NCI-H2029 (cell line): ENCODE results near the gene FOXL2.

Source experiments
- DNase-seq: peaks from one replicate; lab custom pipeline; 2025; lab: John Stamatoyannopoulos, UW

FOXL2 gene

DNA sequence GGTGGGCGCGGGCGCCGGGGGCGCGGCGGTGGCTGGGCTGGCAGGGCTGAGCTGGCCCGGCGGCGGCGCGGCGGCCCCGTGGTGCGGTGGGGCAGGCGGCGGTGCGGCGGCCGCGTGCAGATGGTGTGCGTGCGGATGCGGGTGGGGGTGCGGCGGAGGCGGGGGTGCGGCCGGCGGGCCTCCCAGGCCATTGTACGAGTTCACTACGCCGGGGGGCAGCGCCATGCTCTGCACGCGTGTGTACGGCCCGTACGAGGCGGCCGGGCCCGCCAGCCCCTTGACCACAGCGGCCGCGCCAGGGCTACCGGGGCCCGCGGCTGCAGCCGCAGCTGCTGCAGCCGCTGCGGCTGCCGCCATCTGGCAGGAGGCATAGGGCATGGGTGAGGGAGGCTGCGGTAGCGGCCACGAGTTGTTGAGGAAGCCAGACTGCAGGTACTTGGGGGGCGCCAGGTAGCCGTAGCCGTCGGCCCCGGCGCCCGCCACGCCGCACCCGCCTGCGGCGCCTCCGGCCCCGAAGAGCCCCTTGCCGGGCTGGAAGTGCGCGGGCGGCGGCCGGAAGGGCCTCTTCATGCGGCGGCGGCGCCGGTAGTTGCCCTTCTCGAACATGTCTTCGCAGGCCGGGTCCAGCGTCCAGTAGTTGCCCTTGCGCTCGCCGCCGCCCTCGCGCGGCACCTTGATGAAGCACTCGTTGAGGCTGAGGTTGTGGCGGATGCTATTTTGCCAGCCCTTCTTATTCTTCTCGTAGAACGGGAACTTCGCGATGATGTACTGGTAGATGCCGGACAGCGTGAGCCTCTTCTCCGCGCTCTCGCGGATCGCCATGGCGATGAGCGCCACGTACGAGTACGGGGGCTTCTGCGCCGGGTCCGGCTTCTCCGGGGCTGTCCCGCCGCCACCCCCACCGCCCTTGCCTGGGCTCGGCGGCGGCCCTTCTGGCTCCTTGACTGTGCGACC lies 951 bp downstream of the FOXL2 start:
- no peak for DNase-seq

DNA sequence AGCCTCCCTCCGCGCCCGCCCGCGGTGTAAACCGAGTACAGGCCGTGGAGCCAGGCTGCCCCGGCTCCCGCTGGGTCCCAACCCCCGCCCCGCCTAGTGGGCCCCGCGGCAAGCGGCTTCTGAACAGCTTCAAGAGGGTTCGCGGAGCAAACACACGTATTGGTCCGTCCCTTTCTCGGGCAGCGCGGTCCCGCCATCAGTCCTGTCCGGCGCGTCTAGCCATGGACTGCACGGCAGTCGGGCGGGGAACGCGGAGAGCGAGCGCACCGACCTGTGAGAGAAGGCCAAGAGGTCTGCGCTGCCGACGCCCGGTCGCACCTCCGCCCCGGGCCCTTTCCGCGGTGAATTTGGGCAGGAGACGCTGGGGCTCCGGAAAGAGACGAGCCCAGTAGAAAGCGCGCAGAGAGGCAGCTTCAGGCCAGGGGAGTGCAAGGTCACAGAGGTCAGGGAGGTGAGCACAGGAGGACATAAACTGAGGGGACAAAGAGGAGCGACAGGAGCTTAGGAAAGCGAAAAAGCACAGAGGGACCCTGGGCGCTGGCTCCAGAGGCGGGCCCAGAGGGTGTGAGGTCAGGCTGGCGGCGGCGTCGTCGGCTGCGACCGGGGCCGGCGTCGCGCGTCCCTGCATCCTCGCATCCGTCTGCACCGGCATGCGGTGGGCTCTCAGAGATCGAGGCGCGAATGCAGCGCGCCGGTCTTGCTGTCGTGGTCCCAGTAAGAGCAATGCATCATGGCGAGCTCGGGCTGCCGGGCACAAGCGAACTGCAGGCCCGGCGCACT lies 1.8 kb downstream of the FOXL2 start:
- DNase-seq = no peak

DNA sequence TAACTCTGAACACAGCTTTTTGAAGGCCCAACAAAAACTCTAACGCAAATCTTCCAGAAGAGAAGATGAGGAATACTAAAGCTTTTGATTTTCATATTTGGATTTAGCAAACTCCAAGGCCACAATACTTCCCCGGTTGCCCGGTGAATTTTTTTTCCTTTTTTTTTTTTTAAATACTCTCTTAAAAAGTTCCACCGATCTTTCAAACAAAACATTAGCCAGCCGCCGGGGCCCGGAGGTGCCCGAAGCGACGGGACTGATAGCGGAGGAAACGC lies 2.3 kb downstream of the FOXL2 start:
- no peak for DNase-seq

DNA sequence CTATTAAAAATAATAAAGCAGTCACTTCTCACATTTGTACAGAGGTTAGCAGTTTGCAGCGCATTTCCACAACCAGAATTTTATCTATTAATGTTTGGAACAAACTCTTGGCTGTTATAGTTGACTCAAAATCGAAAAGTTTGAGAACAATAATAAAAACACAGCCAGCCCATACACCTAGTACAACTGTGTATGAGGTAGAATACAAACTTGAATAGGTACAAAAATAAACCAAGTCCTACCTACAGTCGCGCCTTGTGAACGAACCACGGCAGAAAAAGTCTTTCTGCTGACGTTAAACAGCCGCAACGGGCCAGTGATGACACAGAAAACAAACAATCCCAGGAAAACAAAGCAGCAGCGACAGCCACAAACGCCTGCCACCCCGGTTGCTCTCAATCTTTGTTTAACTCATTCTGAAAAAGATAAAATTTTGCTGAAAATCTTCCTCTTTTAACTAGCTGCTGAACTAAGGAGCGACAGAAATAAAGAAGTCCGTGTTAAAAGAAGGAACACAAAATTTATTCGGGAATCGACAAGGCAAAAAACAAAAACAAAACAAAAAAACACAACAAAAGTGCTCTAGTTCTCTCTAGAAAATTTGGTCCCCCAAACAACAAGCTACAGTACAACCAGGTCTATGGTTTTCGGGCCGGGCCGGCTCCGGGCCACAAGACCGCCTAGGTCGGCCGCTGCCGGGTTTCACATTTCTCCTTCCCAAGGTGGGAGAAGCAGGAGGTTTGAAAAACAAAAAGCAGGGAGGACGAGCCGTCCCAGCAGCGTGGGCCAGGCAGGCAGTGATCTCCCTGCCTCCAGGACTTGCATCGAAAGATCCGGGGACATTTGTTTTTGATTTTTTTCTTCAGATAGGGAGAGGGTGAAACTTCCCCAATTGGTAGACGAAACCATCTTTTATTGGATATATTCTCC lies 2.9 kb downstream of the FOXL2 start:
- DNase-seq = no peak

DNA sequence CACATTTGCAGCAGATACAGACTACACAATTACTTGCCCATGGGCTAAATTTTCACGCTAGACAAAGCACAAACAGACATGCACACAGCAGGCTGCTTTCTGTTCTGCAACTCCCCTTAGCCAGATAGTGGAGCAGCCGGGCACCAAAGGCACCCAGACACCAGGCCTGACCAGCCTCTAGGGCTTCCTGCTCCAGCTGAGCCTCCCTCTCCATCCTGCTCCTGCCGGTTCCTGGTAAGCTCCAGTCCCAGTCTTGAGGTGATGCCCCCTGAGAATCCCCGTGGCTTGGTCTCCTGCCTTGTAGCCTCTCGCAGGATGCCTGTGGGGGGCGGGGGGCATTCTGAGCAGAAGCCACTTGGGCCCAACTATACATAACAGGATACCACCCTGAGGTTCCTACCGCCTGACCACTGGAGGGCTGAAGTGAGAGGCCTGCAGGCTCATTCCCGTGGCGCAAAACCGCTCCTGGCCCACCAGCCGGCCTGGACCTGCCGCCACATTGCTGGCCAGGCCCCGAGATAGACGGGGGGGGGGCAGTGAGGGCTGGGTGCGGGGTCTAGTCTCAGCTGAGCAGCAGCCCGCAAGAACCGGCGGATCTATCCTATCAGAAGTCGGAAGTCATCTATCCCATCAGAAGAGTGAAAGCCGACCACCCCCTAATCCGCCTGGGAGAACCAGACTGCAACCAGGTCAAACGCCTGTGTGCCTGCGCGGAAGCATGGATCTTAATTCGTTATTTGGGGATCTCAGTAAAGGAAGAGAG lies 3.9 kb downstream of the FOXL2 start:
- no peak for DNase-seq

DNA sequence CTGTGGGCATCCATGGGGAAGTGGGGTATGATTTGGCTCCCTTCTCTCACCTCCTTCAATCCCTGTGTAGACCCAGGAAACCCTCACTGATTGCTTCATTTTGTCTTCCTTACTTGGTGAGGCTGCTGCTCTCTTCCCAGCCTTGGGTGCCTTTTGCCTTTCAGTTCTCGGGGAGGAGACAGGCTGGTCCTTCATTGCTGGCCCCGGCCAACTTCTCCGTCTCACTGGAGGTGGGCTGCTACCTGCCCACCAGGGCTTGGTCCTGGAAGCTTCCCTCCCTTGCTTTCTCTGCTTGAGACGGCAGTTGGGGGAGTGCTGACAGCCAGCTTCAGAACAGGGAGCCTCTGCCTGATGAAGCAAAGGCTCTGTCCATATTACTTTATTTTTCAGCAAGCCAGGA lies 4.7 kb downstream of the FOXL2 start:
- DNase-seq = no peak

DNA sequence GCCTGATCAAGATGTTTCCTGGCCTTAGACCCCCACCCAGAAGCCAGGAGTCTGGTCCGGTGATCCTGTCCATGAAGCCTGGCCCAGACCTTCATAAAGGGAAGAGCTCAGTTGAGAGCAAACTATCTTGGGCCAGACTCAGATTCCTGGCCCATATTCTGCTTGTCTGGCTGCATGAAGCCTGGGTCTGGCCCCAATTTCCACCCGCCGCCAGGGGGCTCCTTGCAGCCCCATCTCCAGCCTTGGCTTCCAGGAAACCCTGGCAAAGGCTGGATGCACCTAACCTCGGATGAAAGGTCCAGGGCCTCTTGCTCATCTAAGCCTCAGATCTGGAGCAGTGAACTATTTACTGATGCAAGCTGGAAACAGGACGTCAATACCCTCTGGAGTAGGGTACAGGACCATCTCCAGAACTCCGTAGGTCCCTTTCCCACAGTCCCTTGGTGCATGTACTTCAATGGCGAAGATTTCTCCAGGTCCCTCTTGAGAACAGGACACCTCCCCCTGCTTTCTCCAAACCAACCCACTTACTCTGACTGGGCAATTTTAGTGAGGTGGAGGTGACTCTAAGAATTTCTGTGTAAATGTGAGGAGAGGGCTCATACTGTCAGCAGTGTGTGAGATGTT lies 5.6 kb downstream of the FOXL2 start:
- DNase-seq = no peak

DNA sequence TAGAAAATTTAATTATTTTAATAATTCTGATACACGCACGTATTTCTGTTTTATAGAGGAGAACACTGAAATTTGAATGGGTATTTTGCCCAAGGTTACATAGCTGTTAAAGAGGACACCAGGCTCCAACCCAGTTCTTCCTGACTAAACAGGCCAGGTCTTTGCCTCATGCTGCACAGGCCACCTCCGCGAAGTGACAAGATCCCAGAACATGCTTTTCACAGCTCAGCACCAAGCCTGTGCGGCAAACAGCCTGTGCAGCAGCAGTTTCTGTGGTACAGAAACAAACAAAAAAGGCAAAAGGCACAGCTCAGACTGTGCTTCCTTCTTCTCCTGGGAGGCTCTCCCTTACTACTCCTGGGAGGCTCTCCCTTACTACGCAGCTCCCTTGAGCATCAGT lies 6.5 kb downstream of the FOXL2 start:
- no peak for DNase-seq

DNA sequence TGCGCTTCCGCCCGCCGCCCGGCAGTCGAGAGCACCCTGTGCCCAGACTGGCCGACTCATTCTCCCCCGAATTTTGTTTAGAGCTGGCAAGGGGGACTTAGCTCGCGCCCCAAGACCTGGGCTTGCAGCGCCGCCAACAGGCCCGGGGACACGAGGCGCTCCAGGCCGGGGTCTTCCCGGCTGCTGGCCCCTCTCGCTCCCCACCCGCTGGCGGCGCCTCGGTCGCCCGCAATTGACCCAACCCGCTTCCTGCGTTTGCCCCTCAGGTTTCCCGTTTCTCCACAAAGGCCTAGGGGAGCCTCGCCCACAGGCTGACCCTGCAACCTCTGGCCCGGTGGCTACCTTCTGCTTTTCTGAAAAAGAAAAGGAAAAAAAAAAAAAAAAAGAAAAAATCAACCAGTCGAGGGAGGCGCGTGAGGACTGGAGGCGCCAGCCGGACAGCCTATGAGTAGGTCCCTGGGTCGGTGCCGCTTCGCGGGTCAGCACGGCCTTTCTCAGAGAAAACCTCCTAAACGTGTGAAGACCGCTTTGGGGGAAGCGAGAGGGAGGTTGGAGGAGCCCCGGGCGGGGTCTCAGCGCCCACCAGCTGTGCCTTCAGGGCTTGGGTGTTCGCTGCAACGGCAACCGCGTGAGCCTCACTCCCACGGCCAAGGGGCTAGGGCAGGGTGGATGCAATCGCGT lies 7.2 kb downstream of the FOXL2 start:
- no peak for DNase-seq

DNA sequence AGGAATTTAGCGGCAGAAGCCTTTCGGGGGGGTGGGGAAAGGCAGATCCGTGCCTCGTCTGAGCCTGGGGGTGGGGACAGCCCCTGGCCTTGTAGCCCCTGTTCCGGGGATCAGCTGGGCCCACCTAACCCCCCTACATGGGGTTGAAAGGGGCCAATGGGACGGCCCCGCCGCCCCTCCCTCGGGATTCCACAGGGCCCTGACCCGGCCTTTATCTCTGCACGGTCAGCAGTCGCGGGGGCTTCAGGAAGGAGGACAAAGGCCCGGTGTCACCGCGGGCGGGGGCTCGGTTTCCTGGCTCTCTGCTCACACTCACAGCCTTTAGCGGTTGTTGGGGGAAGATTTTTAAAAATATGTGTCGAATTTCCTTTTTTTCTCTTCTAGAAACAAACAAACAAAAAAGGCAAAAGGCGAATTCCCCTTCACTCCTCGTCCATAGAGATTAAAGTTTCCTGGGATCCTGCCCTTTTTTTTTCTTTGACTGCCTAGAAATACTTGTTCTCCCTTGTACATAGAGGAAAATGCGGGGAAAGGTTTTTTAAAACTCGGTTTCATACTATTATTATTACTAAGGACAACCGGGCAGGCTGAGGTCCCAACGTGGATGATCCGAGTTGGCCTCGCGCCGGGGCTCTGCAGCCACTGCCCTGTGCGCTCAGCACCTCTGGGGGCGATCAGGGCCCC lies 7.9 kb downstream of the FOXL2 start:
- no peak for DNase-seq

DNA sequence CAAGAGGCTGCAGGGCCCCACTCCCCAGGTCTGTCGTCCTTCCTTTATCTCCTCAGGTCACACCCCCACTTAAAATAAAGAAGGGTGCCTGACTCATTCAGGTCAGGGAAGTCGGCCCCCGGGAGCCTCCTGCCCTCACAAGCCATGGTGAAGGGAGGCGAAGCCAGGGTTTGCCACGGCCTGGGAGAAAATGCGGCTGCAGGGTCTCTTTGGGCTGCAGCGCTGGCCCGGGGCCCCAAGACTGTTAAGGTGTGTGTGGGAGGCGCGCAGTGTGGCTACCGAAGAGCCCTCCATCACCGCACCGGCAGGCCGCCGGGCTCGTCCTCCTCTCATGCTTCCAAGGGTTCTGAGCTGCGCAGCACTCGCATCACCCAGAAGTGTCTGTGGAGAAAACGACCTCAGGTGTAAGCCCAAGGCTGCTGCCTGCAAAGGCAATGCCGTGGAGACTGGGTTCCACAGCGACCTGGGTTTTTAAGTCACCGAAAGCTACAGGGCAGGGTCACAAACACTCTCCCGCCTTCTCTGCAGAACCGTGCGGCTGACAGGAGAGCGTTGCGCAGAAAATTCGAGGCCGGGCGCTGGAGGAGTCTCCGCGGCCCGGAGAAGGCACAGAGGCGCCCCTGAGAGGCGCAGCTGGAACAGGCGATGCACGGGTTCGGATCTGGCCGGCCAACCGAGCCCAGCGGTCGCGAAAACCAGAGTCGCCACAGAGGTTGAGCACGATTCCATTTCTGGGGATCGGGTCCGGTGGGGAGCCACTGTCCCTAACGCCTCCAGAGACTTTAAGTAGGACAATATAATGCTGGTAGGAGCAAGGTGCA lies 8.7 kb downstream of the FOXL2 start:
- no peak for DNase-seq

DNA sequence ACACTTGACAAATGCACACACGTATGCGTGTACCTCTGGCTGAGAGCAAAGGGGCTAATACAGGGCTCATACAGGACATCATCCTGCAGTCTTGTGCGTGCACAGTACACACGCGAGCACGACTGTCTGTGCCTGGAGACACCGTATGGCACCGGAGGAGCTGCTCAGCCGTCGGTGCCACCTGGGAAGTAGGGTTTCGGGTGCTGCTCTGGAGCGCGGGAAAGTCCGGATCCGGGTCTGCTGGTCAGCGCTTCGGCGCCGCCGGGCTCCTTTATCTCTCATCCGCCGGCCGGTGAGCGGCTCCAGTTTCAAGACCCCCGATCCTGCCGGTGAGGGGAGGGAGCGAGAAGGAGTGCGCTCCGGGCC lies 9.3 kb downstream of the FOXL2 start:
- DNase-seq = no peak

DNA sequence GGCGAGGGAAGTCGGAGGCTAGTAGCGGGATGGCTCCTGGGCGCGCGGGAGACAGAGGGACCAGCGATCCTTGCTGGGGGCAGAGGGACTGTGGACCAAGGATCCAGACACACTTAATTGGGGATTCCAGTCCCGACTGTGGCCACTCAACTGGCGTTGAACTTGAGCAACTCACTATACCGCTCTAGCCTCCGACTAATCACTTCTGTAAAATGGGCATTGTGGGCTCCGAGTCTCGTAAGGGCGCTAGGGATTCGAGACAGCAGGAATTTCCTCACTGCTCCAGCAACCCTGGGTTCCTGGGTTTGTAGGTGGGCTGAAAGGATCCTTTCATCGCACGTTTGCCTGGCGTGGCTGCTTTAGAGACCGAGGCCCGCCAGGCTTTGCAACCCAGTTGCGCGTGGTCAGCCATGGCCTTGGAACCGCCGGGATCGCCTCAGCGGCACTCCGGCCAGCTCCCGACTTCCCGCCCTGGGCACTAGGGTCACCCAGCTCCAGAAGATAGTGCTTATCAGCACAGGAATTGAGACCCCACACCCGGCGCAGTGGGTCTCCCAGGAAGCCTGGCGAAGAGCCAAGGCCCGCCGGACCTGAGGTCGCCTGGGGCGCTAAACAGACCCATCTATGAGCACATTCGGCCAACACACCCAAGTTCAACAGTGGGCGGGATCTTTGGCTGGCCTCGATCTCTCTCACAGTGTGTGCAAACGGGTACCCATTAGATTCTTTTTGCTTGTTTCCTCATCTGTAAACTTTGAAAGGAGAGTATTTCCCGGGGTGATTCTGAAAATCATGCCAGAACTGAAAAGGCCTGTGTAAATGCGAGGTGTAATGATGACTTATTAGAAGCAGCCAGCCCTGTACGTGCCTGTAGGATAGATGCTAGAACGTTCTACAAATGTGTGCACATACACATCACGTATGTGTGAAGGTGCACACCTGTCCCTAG lies 9.9 kb downstream of the FOXL2 start:
- no peak for DNase-seq

DNA sequence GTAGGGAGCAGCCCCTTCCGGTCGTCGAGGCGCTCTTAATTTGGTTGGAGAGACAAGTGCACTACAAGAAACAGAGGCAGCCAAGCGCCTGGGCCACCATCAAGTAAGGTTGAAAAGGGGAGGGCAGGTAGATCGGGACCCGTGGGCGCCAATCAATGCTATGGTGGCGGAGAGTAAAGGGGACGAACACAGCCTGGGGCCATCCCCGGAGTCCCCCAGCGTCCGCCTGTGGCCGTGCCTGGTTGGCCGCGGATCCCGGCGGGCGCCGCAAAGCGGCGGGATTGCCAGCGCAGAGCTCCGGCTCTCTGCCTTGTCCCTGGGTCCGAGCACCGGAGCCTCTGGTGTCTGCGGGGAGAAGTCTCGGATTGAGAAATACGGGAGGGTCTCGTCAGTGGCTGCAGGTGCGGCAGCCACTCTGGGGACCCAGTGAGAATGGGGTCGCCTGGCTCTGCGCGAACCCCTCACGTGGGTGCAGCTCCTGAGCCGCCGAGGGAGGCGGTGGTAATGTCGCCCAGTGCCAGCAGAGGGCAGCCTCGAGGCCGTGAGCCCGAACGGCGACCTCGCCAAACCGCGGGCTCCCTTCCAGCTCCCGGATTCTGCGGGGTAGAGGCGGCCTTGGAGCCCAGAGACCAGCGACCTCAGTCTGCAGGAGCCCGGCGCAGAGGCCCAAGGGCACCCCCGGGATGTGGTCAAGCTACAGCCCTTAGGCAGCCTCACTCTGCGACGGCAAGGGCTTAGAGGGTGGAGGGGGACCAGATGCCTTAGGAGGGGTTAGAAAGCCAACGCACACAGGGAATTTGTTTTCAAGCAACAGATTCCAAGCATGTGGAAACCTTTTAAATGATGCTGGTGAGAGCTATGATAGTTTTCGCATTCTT lies 10.8 kb downstream of the FOXL2 start:
- DNase-seq = peak; percentile 24

DNA sequence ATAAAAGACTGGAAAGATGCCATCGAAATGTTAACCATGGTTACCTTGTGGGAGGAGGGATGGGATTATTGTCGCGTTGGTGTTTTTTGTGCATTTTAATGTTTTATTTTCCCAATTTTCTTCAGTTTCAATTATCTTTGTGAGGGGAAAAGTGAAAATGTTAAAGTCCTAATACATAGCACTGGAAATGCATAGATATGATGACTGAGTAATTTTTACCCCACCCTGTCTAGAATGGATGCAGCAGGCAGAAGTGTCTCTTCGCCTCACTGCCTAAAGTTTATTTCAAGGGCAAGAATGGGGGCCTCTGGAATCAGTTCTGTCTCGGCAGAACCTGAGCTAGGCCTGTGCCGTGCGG lies 11.5 kb downstream of the FOXL2 start:
- no peak for DNase-seq

DNA sequence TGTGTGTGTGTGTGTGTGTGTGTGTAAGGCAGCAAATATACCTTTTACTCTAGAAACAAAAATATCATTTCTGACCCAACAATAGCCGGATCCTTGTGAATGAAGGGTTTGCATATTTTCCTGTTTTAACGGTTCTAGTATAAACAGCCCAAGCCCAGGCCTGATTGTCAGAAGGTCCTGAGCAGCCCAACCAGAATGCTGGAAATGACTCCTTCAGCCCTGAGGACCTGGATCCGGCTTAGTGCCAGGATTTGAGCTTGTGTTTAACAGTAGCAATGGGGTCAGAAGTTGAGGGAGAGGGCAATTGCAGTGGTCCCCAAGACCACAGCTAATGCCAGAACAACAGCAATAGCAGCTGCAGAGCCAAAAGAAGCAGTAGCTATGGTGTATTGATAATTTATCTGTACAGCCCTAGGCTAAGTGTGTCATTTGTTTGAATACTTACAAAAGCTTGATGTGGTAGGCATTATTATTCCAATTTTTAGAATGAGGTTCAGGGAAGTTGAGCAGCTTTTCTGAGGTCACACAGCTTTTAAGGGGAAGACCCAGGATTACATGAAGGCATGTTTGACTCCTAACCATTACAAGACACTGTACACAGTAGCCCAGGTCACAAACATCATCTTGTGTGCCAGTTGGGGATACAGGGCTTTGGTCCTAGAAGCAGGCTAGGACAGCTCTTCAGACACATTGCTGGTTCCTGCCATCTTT lies 12.8 kb downstream of the FOXL2 start:
- no peak for DNase-seq
